GM18867 (cell line): Measurements from ENCODE around the gene TCF25.
"Not testable (repeated sequence)": the region's sequence is repeated elsewhere in the genome, so short reads cannot be mapped to it uniquely, and the experiment has no call there.

Source experiments
- ATAC-seq: cut with Tn5 transposase; IDR thresholded peaks from one replicate; pipeline ENCODE4 v1.9.1; 2021; ENCODE audit warnings: mild to moderate bottlenecking, moderate library complexity; ENCODE audit not compliant: unreplicated experiment

Gene TCF25

DNA sequence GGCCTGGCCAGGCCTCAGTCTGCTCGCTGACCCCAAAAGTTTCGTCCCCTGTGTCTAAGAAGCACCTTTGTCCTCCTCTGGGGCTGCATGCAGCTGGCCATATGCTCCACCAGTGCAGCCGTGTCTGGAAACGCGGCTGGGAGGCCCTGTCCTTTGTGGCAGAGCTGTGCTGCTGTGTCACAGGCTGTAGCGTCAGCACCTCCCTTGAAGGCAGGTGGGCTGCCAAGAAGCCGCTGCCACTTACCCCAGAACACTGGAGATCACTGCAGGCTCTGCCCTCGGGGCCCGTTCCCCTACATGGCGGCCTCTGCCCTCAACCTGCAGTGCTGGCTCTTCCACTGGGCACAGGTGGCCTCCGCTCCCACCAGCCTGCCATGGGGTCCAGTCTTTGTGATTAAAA is 29.6 kb downstream of the TCF25 start:
- ATAC-seq, result no peak

DNA sequence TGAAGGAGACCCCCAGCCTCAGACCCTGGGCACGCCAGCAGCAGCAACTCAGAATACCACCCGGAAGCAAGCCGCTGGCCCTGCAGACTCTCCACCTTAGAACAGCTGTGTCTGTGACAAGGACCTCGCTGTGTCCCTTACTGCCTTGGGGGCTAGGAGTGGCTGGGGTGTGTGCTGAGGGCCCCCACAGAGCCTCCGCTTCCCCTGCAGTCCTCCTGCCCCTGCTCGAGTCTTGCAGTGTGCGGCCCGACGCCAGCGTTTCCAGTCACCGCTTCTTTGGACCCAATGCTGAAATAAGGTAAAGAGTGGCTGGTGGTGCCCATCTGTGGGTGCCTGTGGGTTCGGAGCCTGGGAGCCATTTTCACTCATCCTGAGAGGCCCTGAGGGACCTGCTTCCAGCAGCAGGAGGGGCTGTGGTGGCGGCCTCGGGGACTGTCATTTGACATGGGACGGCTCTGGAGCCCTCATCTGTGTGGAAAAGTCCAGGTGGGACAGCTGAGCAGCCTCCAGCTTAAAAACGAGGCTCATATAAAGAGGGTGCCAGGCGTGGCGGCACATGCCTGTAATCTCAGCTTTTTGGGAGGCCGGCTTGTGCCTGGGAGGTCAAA is 30.6 kb downstream of the TCF25 start:
- no peak for ATAC-seq

GRCh38 chr16:89904606-89905510 is 31.5 kb downstream of the TCF25 start:
- no peak for ATAC-seq

DNA sequence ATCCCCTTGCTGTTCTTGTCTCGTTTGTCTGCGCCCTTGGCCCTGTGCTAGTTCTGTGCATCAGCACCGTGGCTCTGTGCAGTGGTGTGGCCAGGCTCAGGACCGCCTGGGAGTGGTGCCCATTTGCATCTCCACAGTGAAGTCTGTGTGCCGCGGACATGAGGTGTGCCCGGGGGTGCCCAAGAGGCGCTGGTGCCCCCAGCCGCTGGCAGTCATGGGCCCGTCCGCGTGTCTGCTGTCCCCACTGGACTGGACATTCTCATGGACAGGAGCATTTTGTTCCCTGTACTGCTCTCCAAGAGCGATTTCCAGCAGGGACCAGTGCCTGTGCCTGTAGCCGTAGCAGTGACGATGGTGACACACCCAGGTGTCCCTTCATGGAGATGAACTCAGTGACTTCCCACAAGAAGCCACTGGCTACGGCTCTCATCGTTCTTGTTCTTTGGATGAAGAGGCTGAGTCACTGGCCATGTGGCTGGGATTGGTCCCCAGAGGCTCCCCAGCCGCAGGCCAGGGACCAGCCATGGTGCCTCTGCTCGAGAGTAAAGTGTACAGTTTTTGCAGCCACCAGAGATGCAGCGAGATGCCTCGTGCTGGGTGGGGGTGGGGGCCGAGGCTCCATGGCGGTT is 32.2 kb downstream of the TCF25 start:
- no peak for ATAC-seq

DNA sequence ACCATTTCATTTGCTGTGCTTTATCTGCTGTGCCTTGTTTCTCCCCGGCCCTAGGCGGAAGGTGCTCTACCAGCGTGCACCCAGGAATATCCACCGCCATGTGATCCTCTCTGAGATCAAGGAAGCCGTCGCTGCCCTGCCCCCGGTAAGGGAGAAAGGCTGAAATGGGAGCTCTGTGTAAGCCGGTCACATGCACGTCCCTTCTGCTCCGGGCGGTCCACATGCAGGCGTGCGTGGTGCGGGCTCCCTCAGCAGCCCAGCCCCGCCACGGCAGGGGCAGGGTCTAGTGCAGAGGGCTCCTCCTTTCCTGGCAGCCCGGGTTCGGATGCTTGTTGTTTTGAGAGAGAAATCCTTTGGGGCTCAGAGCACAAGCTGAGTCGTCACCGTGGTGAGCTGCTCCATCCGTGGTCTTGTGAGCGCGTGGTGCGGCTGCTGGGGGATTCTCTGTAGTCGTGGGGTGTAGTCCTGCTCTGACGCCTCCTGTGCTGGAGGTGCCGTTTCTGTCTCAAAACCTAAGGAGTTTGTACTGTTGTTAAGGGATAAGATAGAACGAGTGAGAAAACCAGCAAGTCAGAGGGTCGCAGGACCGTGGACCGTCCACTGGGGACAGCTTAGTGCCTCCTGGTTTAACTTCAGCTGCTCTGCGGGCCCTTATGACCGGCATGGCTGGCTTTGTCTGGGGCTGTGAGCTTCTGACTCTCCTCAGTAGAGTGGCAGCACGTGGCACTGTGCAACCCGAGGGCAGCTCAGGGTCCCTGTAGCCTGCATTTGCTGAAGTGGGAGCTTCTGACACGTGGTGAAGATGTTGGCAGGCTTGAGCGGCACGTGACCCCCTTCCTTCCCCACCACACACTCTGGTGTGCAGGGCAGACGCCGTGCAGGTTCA is 33.0 kb downstream of the TCF25 start:
- no peak for ATAC-seq

GRCh38 chr16:89907055-89907814 is 33.8 kb downstream of the TCF25 start:
- ATAC-seq, result no peak

DNA sequence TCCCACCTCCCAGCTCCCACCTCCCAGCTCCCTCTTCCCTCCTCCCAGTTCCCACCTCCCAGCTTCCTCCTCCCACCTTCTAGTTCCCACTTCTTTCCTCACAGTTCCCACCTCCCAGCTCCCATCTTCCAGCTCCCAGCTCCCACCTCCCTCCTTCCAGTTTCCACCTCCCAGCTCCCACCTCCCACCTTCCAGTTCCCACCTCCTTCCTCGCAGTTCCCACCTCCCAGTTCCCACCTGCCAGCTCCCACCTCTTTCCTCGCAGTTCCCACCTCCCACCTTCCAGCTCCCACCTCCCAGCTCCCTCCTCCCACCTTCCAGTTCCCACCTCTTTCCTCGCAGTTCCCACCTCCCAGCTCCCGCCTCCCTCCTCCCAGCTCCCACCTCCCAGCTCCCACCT is 34.8 kb downstream of the TCF25 start:
- no peak for ATAC-seq

- ATAC-seq, result no peak
These were observed 36.7 kb downstream of the TCF25 start for GRCh38 chr16:89909777-89910716.

DNA sequence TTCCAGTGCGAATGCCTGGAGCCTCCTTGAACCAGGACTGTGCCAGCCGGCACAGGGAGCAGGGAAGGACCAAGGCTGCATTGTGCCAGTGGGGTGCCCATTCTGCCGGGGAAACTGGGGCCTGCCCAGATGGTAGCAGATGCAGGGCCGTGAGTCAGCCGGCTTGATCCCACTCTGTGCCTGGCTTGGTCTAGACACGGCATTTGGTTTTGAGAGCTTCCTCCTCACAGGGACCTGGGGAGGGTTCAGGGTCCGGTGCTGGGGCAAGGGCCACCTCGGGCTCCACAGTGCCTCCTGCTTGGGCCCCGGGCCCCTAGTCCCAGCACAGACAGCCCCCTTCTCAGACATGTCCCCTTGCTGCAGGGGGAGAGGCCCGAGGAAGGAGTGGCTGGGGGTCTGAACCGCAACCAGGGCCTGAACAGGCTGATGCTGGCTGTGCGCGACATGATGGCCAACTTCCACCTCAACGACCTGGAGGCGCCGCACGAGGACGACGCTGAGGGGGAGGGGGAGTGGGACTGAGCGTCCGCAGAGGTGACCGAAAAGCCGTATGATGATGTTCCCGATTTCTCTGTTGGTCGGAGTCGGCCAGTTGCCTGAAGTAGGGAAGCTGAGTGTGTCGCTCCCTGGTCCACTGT is 37.4 kb downstream of the TCF25 start:
- ATAC-seq, result no peak

DNA sequence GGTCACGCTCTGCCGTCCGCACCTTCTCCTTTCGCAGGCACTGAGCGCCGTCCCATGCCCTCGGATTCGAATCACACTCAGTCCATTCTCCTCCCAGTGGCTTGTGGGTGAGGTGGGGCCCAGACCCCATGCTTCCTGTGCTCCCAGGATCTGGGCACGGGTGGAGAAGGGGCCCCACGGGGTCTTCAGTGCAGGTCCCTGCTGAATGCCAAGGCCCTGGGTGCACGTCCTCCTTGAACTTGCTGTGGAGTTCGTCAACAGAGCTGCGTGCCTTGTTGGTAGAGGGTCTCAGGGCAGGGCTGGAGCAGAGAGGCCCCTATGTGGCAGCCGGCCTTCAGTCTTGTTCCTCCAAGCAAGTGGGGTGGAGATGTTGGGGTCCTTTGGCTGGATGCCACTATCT is 38.0 kb downstream of the TCF25 start:
- ATAC-seq, result no peak

- ATAC-seq, result no peak
These were observed 38.8 kb downstream of the TCF25 start for GRCh38 chr16:89912143-89912542.

- no peak for ATAC-seq
These were observed 39.2 kb downstream of the TCF25 start for GRCh38 chr16:89912627-89913026.

GRCh38 chr16:89913408-89914387 is 40.3 kb downstream of the TCF25 start:
- no peak for ATAC-seq

GRCh38 chr16:89914642-89915285 is 41.4 kb downstream of the TCF25 start:
- not testable (repeated sequence) for ATAC-seq

- ATAC-seq, result no peak
These were observed 42.2 kb downstream of the TCF25 start for GRCh38 chr16:89915303-89916232.
